DOHH2 (cell line): ENCODE measurements around the gene UBE2S.
A peak's percentile ranks its signal among the peaks of the same experiment; 100 is the strongest.

ENCODE experiments used
- H3F3A ChIP-seq: fragments of 200-600 bp; sonication (generic), shearing (Covaris generic); 2 replicates; pipeline ENCODE4 v1.6.0; 2016; ENCODE audit warnings: antibody characterized with exemption, mild to moderate bottlenecking; ENCODE audit not compliant: control insufficient read depth, insufficient read depth
- H3K27ac ChIP-seq: fragments of 200-600 bp; sonication (generic); 2 replicates; pipeline ENCODE4 v1.5.1; 2014; ENCODE audit warnings: low read depth, mild to moderate bottlenecking, low read length, moderate library complexity
- H3K27me3 ChIP-seq: fragments of 200-600 bp; sonication (generic); 2 replicates; pipeline ENCODE4 v1.6.1; 2014; ENCODE audit warnings: mild to moderate bottlenecking, low read length, mixed read lengths; ENCODE audit not compliant: control insufficient read depth
- H3K36me3 ChIP-seq: fragments of 200-600 bp; sonication (generic); 2 replicates; pipeline ENCODE4 v1.6.1; 2014; ENCODE audit warnings: mild to moderate bottlenecking, low read length, moderate library complexity, mixed read lengths; ENCODE audit not compliant: control insufficient read depth
- H3K4me1 ChIP-seq: fragments of 200-600 bp; sonication (generic); 2 replicates; pipeline ENCODE4 v1.6.1; 2014; ENCODE audit warnings: mild to moderate bottlenecking, low read length, mixed read lengths; ENCODE audit not compliant: control insufficient read depth
- H3K4me2 ChIP-seq: fragments of 200-600 bp; sonication (generic); 2 replicates; pipeline ENCODE4 v1.6.0; 2014; ENCODE audit warnings: mild to moderate bottlenecking, low read length, moderate library complexity
- H3K4me3 ChIP-seq: fragments of 200-600 bp; sonication (generic); 2 replicates; pipeline ENCODE4 v1.5.1; 2014; ENCODE audit warnings: mild to moderate bottlenecking, low read length, mixed read lengths
- H3K79me2 ChIP-seq: fragments of 200-600 bp; sonication (generic); 2 replicates; pipeline ENCODE4 v1.6.1; 2014; ENCODE audit warnings: mild to moderate bottlenecking, low read length, mixed read lengths; ENCODE audit not compliant: control insufficient read depth
- H3K9me2 ChIP-seq: fragments of 200-600 bp; sonication (generic); replicated peaks from 2 replicates; pipeline ENCODE4 v1.6.1; 2014; ENCODE audit warnings: mild to moderate bottlenecking, low read length, mixed read lengths; ENCODE audit not compliant: control insufficient read depth
- H3K9me3 ChIP-seq: fragments of 200-600 bp; sonication (generic); 2 replicates; pipeline ENCODE4 v1.6.1; 2014; ENCODE audit warnings: antibody characterized with exemption, low read length, mixed read lengths; ENCODE audit not compliant: control insufficient read depth, insufficient read depth
- H4K20me1 ChIP-seq: fragments of 200-600 bp; sonication (generic); 2 replicates; pipeline ENCODE4 v1.6.0; 2014; ENCODE audit warnings: low read depth, mild to moderate bottlenecking, antibody characterized with exemption, low read length, moderate library complexity; ENCODE audit not compliant: control insufficient read depth, insufficient read depth
- CTCF ChIP-seq: fragments of 200-600 bp; sonication (generic); IDR thresholded peaks from one replicate; pipeline ENCODE4 v1.5.1; 2014; ENCODE audit warnings: antibody characterized with exemption, mild to moderate bottlenecking, low read depth, low read length; ENCODE audit not compliant: poor library complexity, severe bottlenecking
- EZH2phosphoT487 ChIP-seq: fragments of 200-600 bp; sonication (generic); IDR thresholded peaks from 2 replicates; pipeline ENCODE4 v1.6.1; 2017; ENCODE audit warnings: borderline replicate concordance, mild to moderate bottlenecking, antibody characterized with exemption, low read length, moderate library complexity, mixed read lengths

Gene UBE2S

GRCh38 chr19:55406826-55407549 is 600 bp downstream of the UBE2S start:
- Histone ChIP-seq H3K79me2 (peaks cover 41% of the 10 kb centered on the region), H3F3A (peaks cover 36% of the 10 kb centered on the region), H3K9me2 (no peaks in the 10 kb centered on the region), H3K36me3 (peaks cover 57% of the 10 kb centered on the region), H3K4me1 (peaks cover 27% of the 10 kb centered on the region), H3K4me2 (peak overlapping the region; percentile 93), H3K27ac (peak overlapping the region; percentile 97), H3K27me3 (no peaks in the 10 kb centered on the region), H3K4me3 (peak overlapping the region; percentile 89), H3K9me3 (peaks cover 6% of the 10 kb centered on the region), H4K20me1 (peaks cover 29% of the 10 kb centered on the region)
- TF ChIP-seq CTCF = no peak

GRCh38 chr19:55406091-55406825 is 1.3 kb downstream of the UBE2S start:
- H3F3A ChIP-seq = peaks cover 40% of the 10 kb centered on the region
- peak overlapping the region; percentile 93 for H3K4me2 ChIP-seq
- H3K79me2 ChIP-seq = peaks cover 41% of the 10 kb centered on the region
- no peaks in the 10 kb centered on the region for H3K27me3 ChIP-seq
- H3K36me3 ChIP-seq = peaks cover 63% of the 10 kb centered on the region
- peak overlapping the region; percentile 97 for H3K27ac ChIP-seq
- H3K4me3 ChIP-seq = peak overlapping the region; percentile 89
- peaks cover 27% of the 10 kb centered on the region for H3K4me1 ChIP-seq
- H3K9me2 ChIP-seq = no peaks in the 10 kb centered on the region
- no peak for TF ChIP-seq CTCF
- no peak for TF ChIP-seq EZH2phosphoT487
- H4K20me1 ChIP-seq = peaks cover 29% of the 10 kb centered on the region
- peaks cover 6% of the 10 kb centered on the region for H3K9me3 ChIP-seq

GRCh38 chr19:55405638-55406037 is 1.9 kb downstream of the UBE2S start:
- H3K4me1 ChIP-seq = peaks cover 27% of the 10 kb centered on the region
- H3F3A ChIP-seq = peaks cover 45% of the 10 kb centered on the region
- H3K4me3 ChIP-seq = peak overlapping the region; percentile 89
- H3K79me2 ChIP-seq = peaks cover 41% of the 10 kb centered on the region
- TF ChIP-seq CTCF (no peak), EZH2phosphoT487 (no peak)
- H3K36me3 ChIP-seq = peaks cover 68% of the 10 kb centered on the region
- peaks cover 29% of the 10 kb centered on the region for H4K20me1 ChIP-seq
- peak overlapping the region; percentile 93 for H3K4me2 ChIP-seq
- H3K9me2 ChIP-seq = no peaks in the 10 kb centered on the region
- no peaks in the 10 kb centered on the region for H3K27me3 ChIP-seq
- peaks cover 6% of the 10 kb centered on the region for H3K9me3 ChIP-seq
- H3K27ac ChIP-seq = no peak overlapping the region
